NCI-H1436 treated with DMSO at 0.1 percent for 48 hours (cell line): Measurements from ENCODE around the gene OR1D2.
"Not testable (repeated sequence)": the region's sequence is repeated elsewhere in the genome, so short reads cannot be mapped to it uniquely, and the experiment has no call there.

ENCODE experiments used
- DNase-seq: peaks from one replicate; lab custom pipeline; 2025; lab: John Stamatoyannopoulos, UW

OR1D2 gene

DNA sequence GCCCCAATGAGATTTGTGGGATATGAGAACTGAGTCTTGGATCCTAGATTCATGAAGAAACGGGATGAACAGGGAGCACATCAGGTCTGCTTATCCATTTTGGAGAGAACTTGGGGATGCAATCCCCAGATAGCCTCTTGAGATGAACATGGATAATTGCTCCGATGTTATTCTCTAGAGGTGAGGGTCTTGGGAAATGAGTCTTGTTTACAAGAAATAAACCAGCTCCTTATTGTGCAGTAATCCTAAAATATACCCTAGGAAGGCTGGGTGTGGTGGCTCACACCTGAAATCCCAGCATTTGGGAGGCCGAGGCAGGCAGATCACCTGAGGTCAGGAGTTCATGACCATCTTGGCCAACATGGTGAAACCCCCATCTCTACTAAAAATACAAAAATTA, at the start of gene OR1D2:
OR1D2 (minus strand) TSS at position 101 of the 400 bp plus-strand sequence. CDS start 11,426 bp downstream, outside the sequence.
- no peak for DNase-seq

DNA sequence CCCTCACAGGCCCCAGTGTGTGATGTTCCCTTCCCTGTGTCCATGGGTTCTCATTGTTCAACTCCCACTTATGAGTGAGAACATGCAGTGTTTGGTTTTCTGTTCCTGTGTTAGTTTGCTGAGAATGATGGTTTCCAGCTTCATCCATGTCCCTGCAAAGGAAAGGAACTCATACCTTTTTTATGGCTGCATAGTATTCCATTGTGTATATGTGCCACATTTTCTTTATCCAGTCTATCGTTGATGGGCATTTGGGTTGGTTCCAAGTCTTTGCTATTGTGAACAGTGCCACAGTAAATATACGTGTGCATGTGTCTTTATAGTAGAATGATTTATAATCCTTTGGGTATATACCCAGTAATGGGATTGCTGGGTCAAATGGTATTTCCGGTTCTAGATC, 33.3 kb upstream of the OR1D2 start:
- not testable (repeated sequence) for DNase-seq

- DNase-seq = no peak
Observed at GRCh38 chr17:3127451-3127850, 23.2 kb upstream of the OR1D2 start, which contains the start of gene OR1G1. TSS of gene OR1G1 (minus strand) at chr17:3127551. CDS start at chr17:3127551, 0 bp downstream.

GRCh38 chr17:3073850-3074249, 30.4 kb downstream of the OR1D2 start:
- DNase-seq = not testable (repeated sequence)

GRCh38 chr17:3065192-3065591, 39.0 kb downstream of the OR1D2 start:
- not testable (repeated sequence) for DNase-seq

- DNase-seq = not testable (repeated sequence)
Observed at GRCh38 chr17:3063507-3063906, 40.7 kb downstream of the OR1D2 start, which contains the start of gene OR1D5. TSS of gene OR1D5 (minus strand) at chr17:3063607. CDS start at chr17:3063607, 0 bp downstream.

- not testable (repeated sequence) for DNase-seq
Observed at GRCh38 chr17:3062824-3063377, 41.3 kb downstream of the OR1D2 start.

DNA sequence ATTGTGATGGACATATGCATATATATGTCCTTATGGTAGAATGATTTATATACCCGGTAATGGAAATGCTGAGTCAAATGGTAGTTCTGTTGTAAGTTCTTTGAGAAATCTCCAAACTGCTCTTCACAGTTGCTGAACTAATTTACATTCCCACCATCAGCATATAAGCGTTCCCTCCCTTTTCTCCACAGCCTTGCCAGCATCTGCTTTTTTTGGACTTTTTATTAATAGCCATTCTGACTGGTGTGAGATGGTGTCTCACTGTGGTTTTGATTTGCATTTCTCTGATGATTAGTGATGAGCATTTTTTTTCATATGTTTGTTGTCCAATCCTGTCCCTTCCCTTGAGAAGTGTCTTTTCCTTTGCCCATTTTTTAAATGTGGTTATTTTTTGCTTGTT, 49.4 kb downstream of the OR1D2 start:
- DNase-seq = not testable (repeated sequence)

DNA sequence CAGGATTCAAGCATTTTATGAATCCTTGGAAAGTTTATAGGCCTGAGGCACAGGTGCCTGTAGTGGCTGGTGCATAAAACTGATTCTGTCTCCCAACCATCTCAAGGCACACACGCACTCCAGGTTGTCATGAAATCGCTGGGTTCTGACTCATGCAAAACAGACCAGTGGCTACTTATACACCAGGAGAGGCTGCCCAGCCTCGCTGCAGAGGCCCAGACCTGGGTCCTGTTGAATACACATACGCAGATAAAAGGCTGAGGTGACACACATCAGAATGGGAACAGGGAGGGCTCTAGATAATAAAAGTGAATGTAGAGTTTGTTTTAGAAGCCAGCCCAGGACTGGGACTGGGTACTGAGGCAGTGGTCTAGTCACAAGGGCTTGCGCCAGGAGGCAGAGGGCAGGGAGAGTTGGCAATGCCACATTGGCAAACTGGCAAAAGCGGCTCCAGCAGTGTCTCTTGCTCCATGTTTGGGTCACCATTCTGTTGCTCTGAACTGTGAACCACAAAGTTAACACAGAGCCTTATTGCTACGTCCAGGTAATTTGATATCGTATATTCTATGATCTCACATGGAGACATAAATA, 54.4 kb downstream of the OR1D2 start:
- DNase-seq = no peak

DNA sequence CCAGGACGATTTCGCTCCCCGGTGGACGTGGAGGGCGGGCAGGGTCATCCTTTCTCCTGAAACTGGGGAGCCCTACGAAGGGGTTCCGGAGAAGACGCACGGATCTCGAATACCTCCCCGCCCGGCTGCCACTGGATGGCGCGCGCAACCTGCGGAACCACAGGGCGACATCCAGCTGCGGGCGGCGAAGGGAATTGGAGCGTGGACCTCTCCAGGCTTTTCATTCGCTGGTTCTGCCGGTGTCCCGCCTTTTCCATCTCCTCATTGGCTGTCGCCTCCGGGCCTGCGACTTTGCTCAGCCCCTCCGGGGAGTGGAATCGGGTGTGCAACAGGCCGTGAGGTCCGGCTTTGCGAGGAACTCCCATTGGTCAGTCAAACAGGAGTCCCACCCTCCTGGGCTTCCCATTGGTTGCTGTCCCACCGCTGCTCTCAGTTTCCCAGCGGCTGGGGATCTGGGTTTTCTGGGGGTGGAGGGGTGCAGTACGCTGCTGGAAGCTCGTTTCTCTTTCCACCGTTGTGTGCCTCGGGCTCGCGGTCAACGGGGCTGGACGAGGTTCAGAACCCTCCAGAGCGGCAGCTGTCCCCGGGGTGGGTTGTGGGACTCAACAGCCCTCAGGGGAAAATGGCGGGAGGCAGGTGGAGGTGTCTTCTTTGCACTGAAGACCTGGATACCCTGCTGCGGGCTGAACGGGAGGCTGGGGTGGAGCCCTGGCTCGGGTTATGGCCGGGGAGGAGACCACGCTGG, 55.3 kb downstream of the OR1D2 start:
- peak; percentile 95 for DNase-seq

GRCh38 chr17:3046753-3047152, 57.5 kb downstream of the OR1D2 start:
- DNase-seq = no peak

- DNase-seq = no peak
Observed at GRCh38 chr17:3043737-3044365, 60.4 kb downstream of the OR1D2 start.

DNA sequence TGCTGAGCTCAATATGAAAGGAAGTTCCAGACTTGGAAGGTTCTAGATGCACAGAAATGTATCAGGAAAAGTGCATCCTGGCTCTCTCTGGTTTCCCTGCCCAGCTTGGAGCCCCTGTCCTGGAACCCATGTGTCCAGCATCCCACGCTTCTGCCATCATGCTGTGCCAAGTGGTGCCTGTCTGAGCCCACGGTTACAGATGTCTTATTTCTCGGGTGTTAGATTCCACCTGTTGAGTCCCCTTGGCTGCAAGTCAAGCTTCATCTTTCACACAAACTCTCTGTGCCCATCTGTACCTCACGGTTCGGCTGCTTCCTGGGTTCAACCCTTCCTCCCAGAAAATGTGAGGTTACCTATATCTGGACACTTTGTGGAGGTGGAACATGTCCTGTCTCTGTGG, 63.3 kb downstream of the OR1D2 start:
- no peak for DNase-seq

DNA sequence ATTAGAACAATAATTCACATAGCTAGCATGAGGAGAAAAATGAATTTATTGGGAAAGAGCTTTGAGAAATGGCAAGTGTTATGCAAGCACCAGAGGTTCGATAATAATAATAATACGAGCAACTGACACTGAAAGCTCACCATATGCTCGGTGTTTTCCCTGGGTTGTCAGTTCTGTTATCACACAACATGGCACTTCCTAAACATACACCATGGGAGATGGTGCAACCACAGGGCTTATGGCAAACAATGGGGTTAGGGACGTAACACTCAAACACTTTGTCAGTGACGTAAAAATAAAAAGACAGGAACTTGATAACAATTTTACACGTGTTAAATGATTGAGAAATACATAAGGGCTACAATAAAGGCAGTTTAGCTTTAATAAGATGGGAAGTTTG, 64.5 kb downstream of the OR1D2 start:
- DNase-seq = no peak

GRCh38 chr17:3038941-3039340, 65.3 kb downstream of the OR1D2 start:
- no peak for DNase-seq
